Right atrium auricular region (tissue), 2 donors: ENCODE data around the gene TMEM144. TPM values are rescaled to one million over a fixed set of nuclear protein-coding genes. Genes with fewer than 3 reads are reported as not detected.
"Not testable (repeated sequence)": the region's sequence is repeated elsewhere in the genome, so short reads cannot be mapped to it uniquely, and the experiment has no call there.

Experiments
- DNase-seq: peaks from one replicate; pipeline ENCODE4 v3.0.0-alpha.2; 2019; ENCODE audit warnings: low spot score
- H3K27ac ChIP-seq, 2 donors: fragments of 200-600 bp; sonication (generic); 1 replicate in 1 of 2; 2 replicates in 1 of 2; pipeline ENCODE4 v1.5.1; 2016 to 2019
- H3K27me3 ChIP-seq, 2 donors: fragments of 200-600 bp; sonication (generic); one replicate each; pipeline versions ENCODE4 v1.5.1 to v1.6.0; 2017 to 2019
- H3K36me3 ChIP-seq: fragments of 200-600 bp; sonication (generic); one replicate; pipeline ENCODE4 v1.5.1; 2016
- H3K4me1 ChIP-seq, 2 donors: fragments of 200-600 bp; sonication (generic); one replicate each; pipeline versions ENCODE4 v1.5.1 to v1.6.0; 2017 to 2019
- H3K4me3 ChIP-seq, 2 donors: fragments of 200-600 bp; sonication (generic); 1 replicate in 1 of 2; 2 replicates in 1 of 2; pipeline ENCODE4 v1.5.1; 2017 to 2019; ENCODE audit warnings: mild to moderate bottlenecking in 1 of 2, moderate library complexity in 1 of 2
- H3K9me3 ChIP-seq, 2 donors: fragments of 200-600 bp; sonication (generic); one replicate each; pipeline ENCODE4 v1.5.1; 2019
- total RNA-seq, 2 donors: library from RNA; depleted of rRNA; stranded (reverse); fragments of >200 nt; gene quantifications; one replicate each; pipeline ENCODE4 v1.1.0, GENCODE V29; 2016
- TF ChIP-seq, protein P1 (sequence below), 2 donors: fragments of 200-600 bp; sonication (generic); IDR thresholded peaks; one replicate each; pipeline ENCODE4 v1.5.1; 2019; ENCODE audit warnings: antibody characterized with exemption in 2 of 2

Gene TMEM144
- total RNA-seq, 2 donors from 2014 or later: 7.1 to 9.7 TPM

DNA sequence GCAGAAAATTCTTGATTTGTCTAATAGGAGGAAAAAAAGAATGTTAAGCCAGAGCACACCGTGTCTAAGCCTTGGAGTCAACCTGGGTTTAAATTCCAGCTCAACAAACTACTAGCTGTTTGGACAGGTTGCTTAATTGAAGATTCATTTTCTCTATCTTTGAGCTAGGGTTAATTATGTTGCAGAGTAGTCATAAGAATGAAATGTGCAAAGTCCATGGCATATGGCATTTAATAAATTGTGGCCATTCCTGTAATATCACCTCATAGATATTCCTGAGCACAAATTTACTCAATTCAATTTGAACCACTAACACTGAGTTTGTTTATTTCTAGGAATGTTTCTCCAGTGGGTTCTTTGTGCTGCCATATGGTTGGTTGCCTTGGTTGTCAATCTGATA, 4.6 kb downstream of the TMEM144 start:
- no peak for DNase-seq
- TF ChIP-seq, protein P1, sequence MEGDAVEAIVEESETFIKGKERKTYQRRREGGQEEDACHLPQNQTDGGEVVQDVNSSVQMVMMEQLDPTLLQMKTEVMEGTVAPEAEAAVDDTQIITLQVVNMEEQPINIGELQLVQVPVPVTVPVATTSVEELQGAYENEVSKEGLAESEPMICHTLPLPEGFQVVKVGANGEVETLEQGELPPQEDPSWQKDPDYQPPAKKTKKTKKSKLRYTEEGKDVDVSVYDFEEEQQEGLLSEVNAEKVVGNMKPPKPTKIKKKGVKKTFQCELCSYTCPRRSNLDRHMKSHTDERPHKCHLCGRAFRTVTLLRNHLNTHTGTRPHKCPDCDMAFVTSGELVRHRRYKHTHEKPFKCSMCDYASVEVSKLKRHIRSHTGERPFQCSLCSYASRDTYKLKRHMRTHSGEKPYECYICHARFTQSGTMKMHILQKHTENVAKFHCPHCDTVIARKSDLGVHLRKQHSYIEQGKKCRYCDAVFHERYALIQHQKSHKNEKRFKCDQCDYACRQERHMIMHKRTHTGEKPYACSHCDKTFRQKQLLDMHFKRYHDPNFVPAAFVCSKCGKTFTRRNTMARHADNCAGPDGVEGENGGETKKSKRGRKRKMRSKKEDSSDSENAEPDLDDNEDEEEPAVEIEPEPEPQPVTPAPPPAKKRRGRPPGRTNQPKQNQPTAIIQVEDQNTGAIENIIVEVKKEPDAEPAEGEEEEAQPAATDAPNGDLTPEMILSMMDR (IDR thresholded peaks at IDR 0.05): no peak
- no peak overlapping the region for H3K4me3 ChIP-seq
- H3K27me3 ChIP-seq: no peaks in the 10 kb centered on the region
- H3K9me3 ChIP-seq: no peaks in the 10 kb centered on the region
- H3K27ac ChIP-seq: no peak overlapping the region
- H3K4me1 ChIP-seq: peaks cover 0 to 16% of the 10 kb centered on the region in 2 donors
- no peaks in the 10 kb centered on the region for H3K36me3 ChIP-seq

DNA sequence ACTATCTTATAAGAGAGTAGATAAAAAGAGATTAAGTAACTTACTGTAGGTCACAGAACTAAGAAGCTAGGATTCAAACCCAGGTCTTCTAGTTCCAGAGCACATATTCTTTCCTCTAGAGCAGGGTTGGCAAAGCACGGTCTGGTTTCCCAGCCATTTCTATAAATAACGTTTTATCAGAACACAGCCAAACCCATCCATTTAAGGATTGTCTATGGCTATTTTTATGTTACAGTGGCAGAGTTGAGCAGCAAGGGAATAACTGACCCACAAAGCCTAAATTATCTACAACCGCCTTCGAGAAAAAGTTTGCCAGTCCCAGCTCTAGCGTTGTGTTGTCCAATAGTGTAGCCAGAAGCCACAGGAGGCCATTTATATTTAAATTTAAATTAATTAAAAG, 7.5 kb downstream of the TMEM144 start:
- Histone ChIP-seq H3K9me3 (no peaks in the 10 kb centered on the region), H3K4me3 (no peak overlapping the region), H3K36me3 (no peaks in the 10 kb centered on the region), H3K27ac (peak overlapping the region; percentile 43 to 76), H3K27me3 (no peaks in the 10 kb centered on the region), H3K4me1 (peaks cover 0 to 5% of the 10 kb centered on the region in 2 donors)
- TF ChIP-seq, protein P1 (IDR thresholded peaks at IDR 0.05): no peak
- no peak for DNase-seq

DNA sequence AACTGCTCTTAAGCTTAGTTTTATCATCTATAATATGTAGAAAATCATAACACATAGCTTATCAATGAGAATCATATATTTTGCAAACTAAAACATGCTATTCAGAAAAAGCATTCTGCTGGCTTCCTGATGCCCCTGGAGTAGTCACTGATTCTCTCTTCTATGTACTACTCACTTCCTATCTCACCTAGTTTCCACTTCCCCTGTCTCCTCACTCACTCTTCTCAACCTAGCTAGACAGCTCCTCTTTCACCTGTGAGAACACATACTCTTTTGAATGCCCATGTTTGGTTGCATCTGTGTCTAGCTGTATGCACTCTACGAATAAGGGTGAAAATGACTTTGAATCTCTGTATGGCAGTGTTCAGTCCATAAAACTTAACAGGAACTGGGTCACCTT, 9.3 kb downstream of the TMEM144 start:
- Histone ChIP-seq H3K27me3 (no peaks in the 10 kb centered on the region), H3K9me3 (no peaks in the 10 kb centered on the region), H3K4me1 (peaks cover 0 to 5% of the 10 kb centered on the region in 2 donors), H3K36me3 (no peaks in the 10 kb centered on the region), H3K4me3 (no peak overlapping the region), H3K27ac (no peak overlapping the region)
- no peak for DNase-seq
- TF ChIP-seq, protein P1 (IDR thresholded peaks at IDR 0.05): no peak

DNA sequence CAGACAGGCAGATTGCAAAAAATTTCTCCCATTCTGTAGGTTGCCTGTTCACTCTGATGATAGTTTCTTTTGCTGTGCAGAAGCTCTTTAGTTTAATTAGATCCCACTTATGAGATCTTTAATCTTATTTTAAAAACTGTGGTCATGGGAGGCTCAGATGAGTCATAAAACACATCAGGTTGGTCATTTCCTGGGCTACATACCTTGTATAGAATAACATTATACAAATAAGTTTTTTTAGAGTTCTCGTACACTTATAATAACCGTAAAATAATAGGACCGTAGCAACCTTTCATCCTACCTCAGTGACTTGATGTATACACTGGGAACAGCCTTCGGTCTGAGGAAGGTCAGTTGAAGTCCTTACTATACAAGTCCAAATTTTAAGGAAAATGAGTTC, 14.0 kb downstream of the TMEM144 start:
- not testable (repeated sequence) for H3K36me3 ChIP-seq, H3K9me3 ChIP-seq, H3K4me3 ChIP-seq, H3K27me3 ChIP-seq, H3K27ac ChIP-seq, DNase-seq, H3K4me1 ChIP-seq

DNA sequence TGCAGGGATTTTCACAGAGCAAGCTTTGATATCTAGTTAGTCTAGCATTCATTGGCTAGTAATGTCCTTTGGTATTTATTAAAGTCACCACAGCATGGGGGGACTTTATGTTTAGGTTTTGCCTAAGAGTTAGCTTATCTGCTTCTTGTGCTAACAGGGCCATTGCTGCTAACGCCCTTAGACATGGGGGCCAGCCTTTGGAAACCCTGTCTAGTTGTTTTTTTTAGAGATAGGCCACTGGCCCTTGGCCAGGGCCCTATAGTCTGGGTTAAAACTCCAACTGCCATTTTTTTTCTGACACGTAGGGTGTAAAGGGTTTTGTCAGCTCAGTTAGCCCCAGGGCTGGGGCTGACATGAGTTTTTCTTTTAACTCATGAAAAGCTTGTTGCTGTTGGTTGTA, 14.7 kb downstream of the TMEM144 start:
- not testable (repeated sequence) for H3K4me1 ChIP-seq, H3K9me3 ChIP-seq, H3K27ac ChIP-seq, H3K36me3 ChIP-seq, H3K27me3 ChIP-seq, H3K4me3 ChIP-seq, DNase-seq

DNA sequence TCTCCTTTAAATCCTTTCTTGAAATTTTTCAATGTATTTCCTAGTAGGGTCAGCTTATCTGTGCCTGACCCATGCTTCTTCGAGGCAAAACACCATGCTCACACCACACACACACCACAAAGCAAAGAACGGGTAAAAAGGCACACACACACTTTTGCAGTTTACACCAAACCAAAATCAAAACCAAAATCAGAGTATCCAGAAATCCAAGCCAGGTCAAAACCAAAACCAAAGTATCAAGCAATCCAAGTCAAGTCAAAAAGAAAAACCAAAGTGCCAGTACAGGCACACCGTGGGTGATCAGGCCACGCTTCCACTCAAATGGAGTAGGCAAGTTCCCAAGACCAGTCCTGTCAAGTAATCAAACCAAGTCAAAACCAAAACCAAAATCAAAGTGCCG, 17.6 kb downstream of the TMEM144 start:
- H3K36me3 ChIP-seq, H3K27ac ChIP-seq, DNase-seq, H3K27me3 ChIP-seq, H3K4me1 ChIP-seq, H3K4me3 ChIP-seq, H3K9me3 ChIP-seq: not testable (repeated sequence)

DNA sequence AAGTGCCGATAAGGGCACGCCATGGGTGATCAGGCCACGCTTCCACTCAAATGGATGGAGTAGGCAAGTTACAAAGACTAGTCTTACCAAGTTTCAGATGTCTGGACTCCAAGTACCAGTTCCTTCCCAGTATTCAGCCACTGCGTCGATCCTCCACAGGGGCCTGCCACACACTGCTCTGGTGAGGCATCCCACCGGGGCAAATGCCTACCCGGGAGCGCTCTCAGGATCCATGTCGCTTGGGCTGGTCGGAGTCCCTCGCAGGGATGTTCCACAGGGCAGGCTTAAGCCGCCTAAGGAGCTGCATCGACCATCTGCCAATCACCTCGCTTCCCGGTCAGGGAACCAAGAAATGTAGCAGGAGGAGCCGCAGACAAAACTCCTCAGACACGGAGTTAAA, 18.1 kb downstream of the TMEM144 start:
- not testable (repeated sequence) for H3K9me3 ChIP-seq, H3K4me1 ChIP-seq, H3K27ac ChIP-seq, H3K36me3 ChIP-seq, H3K27me3 ChIP-seq, H3K4me3 ChIP-seq, DNase-seq

DNA sequence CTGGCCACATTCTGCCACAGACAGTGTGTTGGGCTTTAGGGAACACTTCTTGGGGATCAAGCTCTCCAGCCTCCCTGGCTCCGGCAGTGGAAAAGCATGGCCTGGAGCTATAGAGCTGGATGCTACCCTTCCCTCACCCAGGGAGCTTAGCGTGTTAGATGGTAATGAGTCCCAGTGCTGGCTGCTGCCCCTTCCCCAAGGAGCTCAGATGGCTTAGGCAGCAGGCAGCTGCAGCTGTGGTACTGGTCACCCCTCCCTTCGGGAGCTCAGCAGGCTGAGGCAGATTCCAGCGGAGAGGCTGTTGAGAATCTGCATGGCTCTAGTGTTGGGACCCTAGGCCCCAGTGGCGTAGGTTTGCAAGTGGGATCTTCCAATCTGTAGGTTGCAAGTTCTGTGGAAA, 19.5 kb downstream of the TMEM144 start:
- no peak for DNase-seq
- Histone ChIP-seq H3K36me3 (no peaks in the 10 kb centered on the region), H3K27me3 (no peaks in the 10 kb centered on the region), H3K4me1 (no peaks in the 10 kb centered on the region), H3K9me3 (no peaks in the 10 kb centered on the region), H3K4me3 (no peak overlapping the region), H3K27ac (no peak overlapping the region)
- TF ChIP-seq, protein P1 (IDR thresholded peaks at IDR 0.05): no peak
